HCT116 (cell line): Measurements from ENCODE around the gene TENT4A. TPM values are rescaled to one million over a fixed set of nuclear protein-coding genes. Genes with fewer than 3 reads are reported as not detected.

Source experiments
- ATAC-seq: fragments of 200-7000 bp; cut with Tn5 transposase; 2 replicates; pipeline ENCODE4 v1.9.1; 2020; ENCODE audit warnings: mild to moderate bottlenecking, moderate library complexity
- BruUV-seq: library from RNA; stranded (reverse); fragments of 400-500 nt; replicated peaks from 2 replicates; lab custom pipeline; 2021; lab: Mats Ljungman, UMichigan
- CTCF ChIA-PET: fragments of 300-600 bp; sonication (Branson Sonifier 250); formaldehyde crosslinking; loops from one replicate; lab custom pipeline; 2021; ENCODE audit warnings: antibody characterized with exemption; lab: Charles Lee
- POLR2A ChIA-PET: fragments of 300-600, 350-600 bp; sonication (Branson Sonifier 250); formaldehyde crosslinking; loops from one replicate; lab custom pipeline; 2021; ENCODE audit warnings: antibody characterized with exemption; lab: Charles Lee
- RAD21 ChIA-PET, 2 experiments: fragments of 300-600 bp; sonication (Branson Sonifier 250); formaldehyde crosslinking; loops; one replicate each; lab custom pipeline; 2023; ENCODE audit warnings: low total read pairs in 2 of 2; ENCODE audit not compliant: uncharacterized antibody in 2 of 2, unreplicated experiment in 2 of 2, low non-redundant PET in 1 of 2; lab: Charles Lee
- DNase-seq: peaks from one replicate; pipeline ENCODE4 v3.0.0-alpha.2; 2010; ENCODE audit warnings: low read depth, low spot score
- H2AFZ ChIP-seq: fragments of 200-600 bp; shearing (Covaris generic), sonication (generic); 2 replicates; pipeline ENCODE4 v1.6.1; 2017; ENCODE audit warnings: low read depth, mixed run types, mixed read lengths, antibody characterized with exemption, low read length; ENCODE audit not compliant: poor library complexity, severe bottlenecking
- H3K27ac ChIP-seq: 2 replicates; pipeline ENCODE4 v1.5.1; 2012; ENCODE audit warnings: low read depth, low read length
- H3K27me3 ChIP-seq: fragments of 200-600 bp; sonication (generic); 2 replicates; pipeline ENCODE4 v1.6.1; 2016; ENCODE audit warnings: mixed run types, low read length, mixed read lengths; ENCODE audit not compliant: insufficient read depth
- H3K36me3 ChIP-seq, 2 experiments: fragments of 200-500 bp in 1 of 2; fragments of 200-600 bp in 1 of 2; sonication (Bioruptor generic) in 1 of 2; sonication (generic) in 1 of 2; 2 replicates each; pipeline versions ENCODE4 v1.5.1 to v1.6.1; 2014 to 2016; ENCODE audit warnings: low read length in 2 of 2, inconsistent platforms in 1 of 2, mixed read lengths in 1 of 2, mixed run types in 1 of 2; ENCODE audit not compliant: insufficient read depth in 2 of 2, control insufficient read depth in 1 of 2
- H3K4me1 ChIP-seq, 2 experiments: fragments of 200-600 bp in 1 of 2; sonication (generic) in 1 of 2; 2 replicates each; pipeline versions ENCODE4 v1.5.1 to v1.6.1; 2012 to 2017; ENCODE audit warnings: low read length in 2 of 2, inconsistent platforms in 1 of 2, mild to moderate bottlenecking in 1 of 2, mixed read lengths in 1 of 2, mixed run types in 1 of 2, moderate library complexity in 1 of 2; ENCODE audit not compliant: insufficient read depth in 2 of 2, control insufficient read depth in 1 of 2
- H3K4me2 ChIP-seq: fragments of 200-600 bp; sonication (generic); 2 replicates; pipeline ENCODE4 v1.6.1; 2017; ENCODE audit warnings: mixed run types, low read length, mixed read lengths
- H3K4me3 ChIP-seq, 2 experiments: fragments of 200-600 bp in 1 of 2; sonication (generic) in 1 of 2; replicated peaks in 1 of 2; 2 replicates each; pipeline ENCODE4 v1.5.1; 2011 to 2016; ENCODE audit warnings: low read length in 2 of 2, control low read depth in 1 of 2, low read depth in 1 of 2, mild to moderate bottlenecking in 1 of 2, mixed read lengths in 1 of 2, mixed run types in 1 of 2
- H3K79me2 ChIP-seq: fragments of 200-600 bp; sonication (generic); 2 replicates; pipeline ENCODE4 v1.6.1; 2017; ENCODE audit warnings: mild to moderate bottlenecking, mixed run types, low read length, moderate library complexity, mixed read lengths; ENCODE audit not compliant: insufficient read depth
- H3K9ac ChIP-seq: fragments of 200-600 bp; sonication (generic); 2 replicates; pipeline ENCODE4 v1.6.1; 2016; ENCODE audit warnings: low read length, mixed read lengths
- H3K9me2 ChIP-seq: fragments of 200-600 bp; sonication (generic), shearing (Covaris generic); 2 replicates; pipeline ENCODE4 v1.6.1; 2017; ENCODE audit warnings: mixed run types, mild to moderate bottlenecking, moderate library complexity; ENCODE audit not compliant: insufficient read depth
- H3K9me3 ChIP-seq, 2 experiments: fragments of 200-500 bp in 1 of 2; fragments of 200-600 bp in 1 of 2; sonication (Bioruptor generic) in 1 of 2; sonication (generic) in 1 of 2; 2 replicates each; pipeline ENCODE4 v1.6.1; 2014 to 2017; ENCODE audit warnings: low read length in 2 of 2, mixed read lengths in 2 of 2, inconsistent platforms in 1 of 2, low read depth in 1 of 2, mild to moderate bottlenecking in 1 of 2, mixed run types in 1 of 2, moderate library complexity in 1 of 2; ENCODE audit not compliant: control insufficient read depth in 1 of 2, insufficient read depth in 1 of 2
- H4K20me1 ChIP-seq: fragments of 200-600 bp; sonication (generic), shearing (Covaris generic); 2 replicates; pipeline ENCODE4 v1.6.1; 2017; ENCODE audit warnings: mixed run types, mild to moderate bottlenecking, moderate library complexity; ENCODE audit not compliant: insufficient read depth
- CBX3 ChIP-seq: IDR thresholded peaks from 2 replicates; pipeline ENCODE4 v1.6.1; 2012; ENCODE audit warnings: low read depth
- CEBPB ChIP-seq: IDR thresholded peaks from 2 replicates; pipeline ENCODE4 v1.6.1; 2012; ENCODE audit warnings: low read depth
- EGR1 ChIP-seq: IDR thresholded peaks from 2 replicates; pipeline ENCODE4 v1.6.1; 2012; ENCODE audit warnings: low read depth
- ELF1 ChIP-seq: IDR thresholded peaks from 2 replicates; pipeline ENCODE4 v1.6.1; 2012; ENCODE audit warnings: low read depth, borderline replicate concordance
- EZH2 ChIP-seq: fragments of 200-600 bp; sonication (generic); IDR thresholded peaks from 2 replicates; pipeline ENCODE4 v1.6.1; 2017; ENCODE audit warnings: antibody characterized with exemption, mixed run types
- EZH2phosphoT487 ChIP-seq: fragments of 200-600 bp; IDR thresholded peaks from 2 replicates; pipeline ENCODE4 v1.6.1; 2018; ENCODE audit warnings: antibody characterized with exemption, borderline replicate concordance
- JUND ChIP-seq: IDR thresholded peaks from 2 replicates; pipeline ENCODE4 v1.6.1; 2012
- POLR2A ChIP-seq: IDR thresholded peaks from 2 replicates; pipeline ENCODE4 v1.7.0; 2011; ENCODE audit warnings: borderline replicate concordance; ENCODE audit not compliant: insufficient read depth, insufficient read length; ENCODE audit errors: extremely low read depth
- POLR2AphosphoS5 ChIP-seq: IDR thresholded peaks from 2 replicates; pipeline ENCODE4 v1.6.1; 2011; ENCODE audit warnings: mild to moderate bottlenecking, low read depth, low read length, moderate library complexity
- SIN3A ChIP-seq: IDR thresholded peaks from 2 replicates; pipeline ENCODE4 v1.6.1; 2012; ENCODE audit warnings: low read depth
- SRF ChIP-seq: IDR thresholded peaks from 2 replicates; pipeline ENCODE4 v1.6.1; 2012; ENCODE audit warnings: low read depth
- TCF7L2 ChIP-seq: IDR thresholded peaks from 2 replicates; pipeline ENCODE4 v1.7.0; 2011; ENCODE audit warnings: borderline replicate concordance, inconsistent platforms; ENCODE audit not compliant: insufficient read depth, insufficient read length; ENCODE audit errors: extremely low read depth
- YY1 ChIP-seq: IDR thresholded peaks from 2 replicates; pipeline ENCODE4 v1.6.1; 2011; ENCODE audit warnings: low read length, low read depth, moderate library complexity, mild to moderate bottlenecking; ENCODE audit not compliant: insufficient replicate concordance; ENCODE audit errors: extremely low read depth
- ZFX ChIP-seq: fragments of 450-650 bp; IDR thresholded peaks from 2 replicates; pipeline ENCODE4 v1.6.1; 2017
- intact Hi-C: fragments of 100-400 bp; cut with micrococcal nuclease; formaldehyde crosslinking; loops from 2 replicates; pipeline ENCODE4 v1.10.0; 2022
- total RNA-seq: library from RNA; stranded (reverse); gene quantifications from one replicate; pipeline ENCODE4 v1.2.1, GENCODE V29; 2021; ENCODE audit not compliant: unreplicated experiment
- TF ChIP-seq, protein P1 (sequence below), 3 experiments: fragments of 200-600 bp in 1 of 3; sonication (generic) in 1 of 3; IDR thresholded peaks in 2 of 3; conservative IDR thresholded peaks in 1 of 3; 2 replicates each; pipeline ENCODE4 v1.5.1; 2012 to 2017; ENCODE audit warnings: low read depth in 2 of 3, low read length in 2 of 3, antibody characterized with exemption in 1 of 3, borderline replicate concordance in 1 of 3, control low read depth in 1 of 3, mild to moderate bottlenecking in 1 of 3, mixed read lengths in 1 of 3, mixed run types in 1 of 3, moderate library complexity in 1 of 3; ENCODE audit not compliant: insufficient read depth in 1 of 3
- TF ChIP-seq, protein P2 (sequence below): IDR thresholded peaks from 2 replicates; pipeline ENCODE4 v1.6.1; 2012

Gene TENT4A
- total RNA-seq, 1 experiment from 2014 or later, result 39.8 TPM

DNA sequence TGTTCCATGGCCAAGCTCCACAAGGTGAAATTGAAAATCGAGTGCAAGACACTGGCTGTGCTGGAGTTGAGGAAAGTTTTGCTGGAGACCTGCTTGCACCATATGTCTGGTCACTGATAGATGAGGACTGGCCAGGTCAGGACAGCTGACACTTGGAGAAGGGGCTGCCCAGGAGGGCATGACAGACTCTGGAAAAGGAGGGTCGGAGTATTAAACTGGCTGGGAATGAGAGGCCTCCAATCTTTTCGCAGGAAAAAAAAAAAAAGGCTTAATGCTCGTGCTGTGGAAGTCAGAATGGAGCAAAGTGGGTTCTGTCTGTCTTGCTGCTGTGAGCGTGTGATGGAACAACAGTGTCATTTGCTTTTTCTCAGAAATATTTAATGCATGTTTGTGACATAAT is 5.5 kb downstream of the TENT4A start:
- BruUV-seq, result no TSS peak
- TF ChIP-seq, protein P1, sequence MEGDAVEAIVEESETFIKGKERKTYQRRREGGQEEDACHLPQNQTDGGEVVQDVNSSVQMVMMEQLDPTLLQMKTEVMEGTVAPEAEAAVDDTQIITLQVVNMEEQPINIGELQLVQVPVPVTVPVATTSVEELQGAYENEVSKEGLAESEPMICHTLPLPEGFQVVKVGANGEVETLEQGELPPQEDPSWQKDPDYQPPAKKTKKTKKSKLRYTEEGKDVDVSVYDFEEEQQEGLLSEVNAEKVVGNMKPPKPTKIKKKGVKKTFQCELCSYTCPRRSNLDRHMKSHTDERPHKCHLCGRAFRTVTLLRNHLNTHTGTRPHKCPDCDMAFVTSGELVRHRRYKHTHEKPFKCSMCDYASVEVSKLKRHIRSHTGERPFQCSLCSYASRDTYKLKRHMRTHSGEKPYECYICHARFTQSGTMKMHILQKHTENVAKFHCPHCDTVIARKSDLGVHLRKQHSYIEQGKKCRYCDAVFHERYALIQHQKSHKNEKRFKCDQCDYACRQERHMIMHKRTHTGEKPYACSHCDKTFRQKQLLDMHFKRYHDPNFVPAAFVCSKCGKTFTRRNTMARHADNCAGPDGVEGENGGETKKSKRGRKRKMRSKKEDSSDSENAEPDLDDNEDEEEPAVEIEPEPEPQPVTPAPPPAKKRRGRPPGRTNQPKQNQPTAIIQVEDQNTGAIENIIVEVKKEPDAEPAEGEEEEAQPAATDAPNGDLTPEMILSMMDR (IDR thresholded peaks at IDR 0.05 in 2 of 3, conservative IDR thresholded peaks at IDR 0.05 in 1 of 3; ENCODE audit: borderline replicate concordance in 1 of 3, insufficient read depth in 1 of 3, low read depth in 2 of 3, low read length in 2 of 3), result no peak
- TF ChIP-seq ZFX, result no peak
- ChIA-PET RAD21 (no interaction called here), POLR2A (no interaction called here), CTCF (no interaction called here)
- H3K27me3 ChIP-seq, result no peaks in the 10 kb centered on the region
- H4K20me1 ChIP-seq, result peaks cover 30% of the 10 kb centered on the region
- no peak overlapping the region for H3K9ac ChIP-seq
- H3K4me2 ChIP-seq, result no peak overlapping the region
- H2AFZ ChIP-seq, result no peak overlapping the region
- ATAC-seq, result no peak
- peaks cover 6 to 28% of the 10 kb centered on the region in 2 experiments; a peak in 3 of 4 replicates for H3K36me3 ChIP-seq
- H3K9me2 ChIP-seq, result no peaks in the 10 kb centered on the region
- H3K79me2 ChIP-seq, result peaks cover 95% of the 10 kb centered on the region
- H3K4me3 ChIP-seq, result no peak overlapping the region
- intact Hi-C loops, result no loop called here
- no peak overlapping the region for H3K27ac ChIP-seq
- H3K4me1 ChIP-seq, result peaks cover 8 to 13% of the 10 kb centered on the region in 2 experiments; a peak in 3 of 4 replicates
- H3K9me3 ChIP-seq, result no peaks in the 10 kb centered on the region
- no peak for DNase-seq

DNA sequence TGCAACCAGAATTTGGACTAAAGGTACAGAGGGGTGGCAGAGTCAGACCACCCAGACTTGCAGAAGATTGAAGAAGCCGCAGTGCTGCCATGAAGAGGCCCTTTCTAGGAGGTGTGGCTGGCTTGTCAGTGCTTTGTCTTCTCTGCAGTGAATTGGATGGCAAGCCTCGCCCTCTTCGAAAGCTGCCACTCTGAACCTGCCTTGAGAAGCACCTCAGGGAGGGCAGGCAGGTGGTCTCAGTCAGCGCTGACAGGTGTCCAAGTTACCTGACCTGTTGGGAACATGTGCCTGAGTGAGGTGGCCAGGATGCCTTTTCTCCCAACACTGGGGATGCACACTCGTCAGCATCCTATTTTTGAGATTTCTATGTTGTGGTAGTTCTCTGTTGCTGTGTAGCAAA is 6.2 kb downstream of the TENT4A start:
- H3K4me2 ChIP-seq, result no peak overlapping the region
- H3K9me3 ChIP-seq, result no peaks in the 10 kb centered on the region
- ChIA-PET CTCF (no interaction called here), POLR2A (no interaction called here), RAD21 (no interaction called here)
- intact Hi-C loops, result no loop called here
- BruUV-seq, result no TSS peak
- no peaks in the 10 kb centered on the region for H3K9me2 ChIP-seq
- peaks cover 100% of the 10 kb centered on the region for H3K79me2 ChIP-seq
- peaks cover 8 to 13% of the 10 kb centered on the region in 2 experiments; a peak in 3 of 4 replicates for H3K4me1 ChIP-seq
- no peaks in the 10 kb centered on the region for H3K27me3 ChIP-seq
- no peak overlapping the region for H3K9ac ChIP-seq
- no peak overlapping the region for H3K27ac ChIP-seq
- TF ChIP-seq, protein P2, sequence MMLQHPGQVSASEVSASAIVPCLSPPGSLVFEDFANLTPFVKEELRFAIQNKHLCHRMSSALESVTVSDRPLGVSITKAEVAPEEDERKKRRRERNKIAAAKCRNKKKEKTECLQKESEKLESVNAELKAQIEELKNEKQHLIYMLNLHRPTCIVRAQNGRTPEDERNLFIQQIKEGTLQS, result no peak
- TF ChIP-seq EZH2 (no peak), SRF (no peak), CBX3 (no peak), JUND (no peak), EGR1 (no peak), ELF1 (no peak), POLR2AphosphoS5 (no peak), SIN3A (no peak), CEBPB (no peak), YY1 (no peak), EZH2phosphoT487 (no peak), TCF7L2 (no peak), POLR2A (no peak)
- H4K20me1 ChIP-seq, result peaks cover 30% of the 10 kb centered on the region
- no peak overlapping the region for H2AFZ ChIP-seq
- H3K36me3 ChIP-seq, result peaks cover 6 to 34% of the 10 kb centered on the region in 2 experiments; a peak in 3 of 4 replicates
- no peak overlapping the region for H3K4me3 ChIP-seq
- ATAC-seq (no peak), DNase-seq (no peak)
